GM12873 (cell line): ENCODE results near the gene HIVEP1.

Experiments
- CTCF ChIP-seq: IDR thresholded peaks from 2 replicates; pipeline ENCODE4 v1.5.1; 2012; ENCODE audit warnings: low read depth, mild to moderate bottlenecking, moderate library complexity, low read length, control low read depth; ENCODE audit not compliant: insufficient read depth; ENCODE audit errors: missing control alignments

The HIVEP1 gene

GRCh38 chr6:12058172-12058961 lies 46.3 kb downstream of the HIVEP1 start:
- no peak for TF ChIP-seq CTCF

- no peak for TF ChIP-seq CTCF
Measured at GRCh38 chr6:12060780-12061609, 48.9 kb downstream of the HIVEP1 start.

GRCh38 chr6:12062605-12063004 lies 50.5 kb downstream of the HIVEP1 start:
- TF ChIP-seq CTCF: no peak

DNA sequence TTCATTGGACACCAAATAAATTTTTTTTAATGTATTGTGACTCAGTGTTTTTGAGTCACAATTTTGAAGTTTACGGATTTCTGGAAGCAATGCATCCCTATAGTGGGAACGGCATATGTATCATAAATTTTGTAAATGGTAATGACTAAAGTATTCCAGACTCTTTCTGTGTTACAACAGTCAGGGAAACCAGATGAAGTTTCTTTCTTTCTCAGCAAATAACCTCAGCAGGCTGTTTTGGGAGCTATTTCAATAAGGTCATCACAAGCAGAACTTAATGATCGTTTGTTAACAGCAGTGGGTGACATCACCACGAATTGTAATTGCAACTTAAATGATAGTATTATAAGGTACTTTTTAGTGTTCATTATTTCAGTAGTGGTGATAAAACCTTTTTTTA lies 52.0 kb downstream of the HIVEP1 start:
- TF ChIP-seq CTCF: no peak

DNA sequence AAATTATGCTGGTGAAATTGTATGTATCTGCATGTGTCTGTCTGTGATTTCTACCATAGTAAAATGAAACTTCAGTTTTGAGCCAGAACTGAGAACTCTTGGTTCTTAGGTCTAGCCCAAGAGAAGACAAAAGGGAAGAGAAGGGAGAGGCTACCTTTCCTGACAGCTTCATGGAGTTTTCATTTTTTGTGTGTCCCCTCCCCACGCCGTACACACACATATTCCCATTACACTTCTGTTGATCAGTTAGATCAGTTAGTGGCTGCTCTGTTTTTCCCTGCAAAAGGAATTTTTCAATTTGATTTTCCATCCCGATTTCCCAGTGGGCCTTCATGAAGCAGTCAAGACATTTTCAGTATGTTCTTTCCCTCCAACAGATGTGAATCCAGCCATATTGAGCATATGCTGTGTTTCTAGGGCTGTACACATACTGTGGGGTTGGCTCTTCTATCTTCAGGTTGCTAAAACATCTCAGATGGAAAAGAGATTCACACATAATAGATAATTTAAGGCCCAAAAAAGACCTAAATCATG lies 52.5 kb downstream of the HIVEP1 start:
- TF ChIP-seq CTCF: no peak

DNA sequence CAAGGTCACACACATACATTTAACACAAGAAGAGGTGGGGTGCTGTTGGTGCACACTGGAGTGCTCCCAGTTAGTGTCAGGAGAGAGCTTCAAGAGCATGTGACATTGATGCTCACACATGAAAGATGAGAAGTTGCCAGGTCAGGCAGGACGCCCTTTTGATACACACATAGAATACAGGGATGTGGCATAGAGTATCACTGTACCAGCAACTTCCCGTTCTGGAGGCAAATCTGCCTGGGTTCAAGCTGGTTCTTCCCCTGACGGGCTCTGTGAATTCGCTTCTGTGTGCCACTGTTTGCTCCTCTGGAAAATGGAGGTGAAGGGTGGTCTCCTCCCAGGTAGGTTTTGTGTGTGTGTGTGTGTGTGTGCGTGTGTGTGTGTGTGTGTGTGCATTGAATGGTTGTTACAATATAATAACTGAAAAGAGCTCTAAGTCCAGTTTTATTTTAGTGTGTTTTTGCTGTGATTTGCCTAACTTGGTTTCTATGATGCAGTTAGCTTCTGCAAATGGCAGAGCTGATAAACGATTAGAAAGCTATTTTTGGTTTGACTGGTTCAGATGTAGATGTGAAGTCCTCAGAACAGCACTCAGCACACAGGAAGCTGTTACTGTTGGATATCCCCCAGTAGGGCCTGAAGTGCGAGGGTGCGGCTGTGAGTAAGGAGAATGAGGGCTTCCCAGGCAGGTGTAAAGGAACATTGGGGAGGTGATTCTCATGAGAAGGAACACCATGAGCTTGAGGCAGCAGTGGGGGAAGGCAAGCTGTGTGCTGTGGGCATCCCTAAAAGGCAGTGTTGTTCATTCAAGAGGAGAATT lies 53.4 kb downstream of the HIVEP1 start:
- no peak for TF ChIP-seq CTCF
